ENCODE results near the gene SCN8A. TPM values are rescaled to one million over a fixed set of nuclear protein-coding genes. Genes with fewer than 3 reads are reported as not detected.

The SCN8A gene
- total and polyA plus RNA-seq, 4 donors: 0.06 to 0.77 (median 0.26) TPM

GRCh38 chr12:51774933-51775332 lies 183.9 kb downstream of the SCN8A start:
- H3K4me1 ChIP-seq (ENCODE audit: control insufficient read depth in 5 of 5, insufficient read depth in 5 of 5, low read length in 5 of 5): peaks cover 0 to 3% (median 0%) of the 10 kb centered on the region in 5 donors
- no peak for ATAC-seq (ENCODE audit: insufficient read depth, low FRiP score)
- WGBS, 2 donors: 77 to 92% methylated on average over 2 of the region's 2 CpGs
- no peaks in the 10 kb centered on the region for H3K36me3 ChIP-seq (ENCODE audit: control insufficient read depth in 4 of 4, insufficient read depth in 4 of 4, low read length in 4 of 4)
- H3K9me3 ChIP-seq (ENCODE audit: control insufficient read depth in 4 of 4, insufficient read depth in 3 of 4, low read length in 3 of 4): no peaks in the 10 kb centered on the region
- H3K27me3 ChIP-seq (ENCODE audit: control insufficient read depth in 3 of 3, insufficient read depth in 3 of 3, low read length in 2 of 3): no peaks in the 10 kb centered on the region
- TF ChIP-seq, protein P1, sequence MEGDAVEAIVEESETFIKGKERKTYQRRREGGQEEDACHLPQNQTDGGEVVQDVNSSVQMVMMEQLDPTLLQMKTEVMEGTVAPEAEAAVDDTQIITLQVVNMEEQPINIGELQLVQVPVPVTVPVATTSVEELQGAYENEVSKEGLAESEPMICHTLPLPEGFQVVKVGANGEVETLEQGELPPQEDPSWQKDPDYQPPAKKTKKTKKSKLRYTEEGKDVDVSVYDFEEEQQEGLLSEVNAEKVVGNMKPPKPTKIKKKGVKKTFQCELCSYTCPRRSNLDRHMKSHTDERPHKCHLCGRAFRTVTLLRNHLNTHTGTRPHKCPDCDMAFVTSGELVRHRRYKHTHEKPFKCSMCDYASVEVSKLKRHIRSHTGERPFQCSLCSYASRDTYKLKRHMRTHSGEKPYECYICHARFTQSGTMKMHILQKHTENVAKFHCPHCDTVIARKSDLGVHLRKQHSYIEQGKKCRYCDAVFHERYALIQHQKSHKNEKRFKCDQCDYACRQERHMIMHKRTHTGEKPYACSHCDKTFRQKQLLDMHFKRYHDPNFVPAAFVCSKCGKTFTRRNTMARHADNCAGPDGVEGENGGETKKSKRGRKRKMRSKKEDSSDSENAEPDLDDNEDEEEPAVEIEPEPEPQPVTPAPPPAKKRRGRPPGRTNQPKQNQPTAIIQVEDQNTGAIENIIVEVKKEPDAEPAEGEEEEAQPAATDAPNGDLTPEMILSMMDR (IDR thresholded peaks at IDR 0.05; ENCODE audit: control extremely low read depth, extremely low read depth): no peak
- no peak overlapping the region for H3K4me3 ChIP-seq
- H3K9ac ChIP-seq (ENCODE audit: insufficient read depth in 1 of 2, low read length in 2 of 2): no peak overlapping the region
- no peak overlapping the region for H3K27ac ChIP-seq (ENCODE audit: low read depth in 1 of 2, low read length in 1 of 2)
- DNase-seq: no peak

DNA sequence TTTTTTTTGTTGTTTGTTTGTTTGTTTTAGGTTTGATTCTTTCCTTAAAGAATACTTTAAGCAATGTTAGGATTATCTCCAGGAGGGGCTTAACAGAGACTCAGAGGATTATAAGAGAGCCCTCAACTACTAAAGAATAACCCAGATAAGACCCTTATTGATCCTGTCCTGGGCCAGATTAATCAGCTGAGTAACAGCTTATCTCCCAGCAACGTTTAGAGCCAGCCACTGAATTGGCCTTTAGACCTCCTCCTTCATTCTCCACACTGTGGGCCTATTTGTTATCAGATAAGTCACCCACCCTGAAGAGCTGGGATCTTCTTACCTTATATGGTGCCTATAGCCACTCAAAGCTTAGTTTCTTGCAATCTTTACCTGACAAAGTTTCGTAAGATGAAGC lies 186.4 kb downstream of the SCN8A start:
- ATAC-seq (ENCODE audit: insufficient read depth, low FRiP score) (no peak), DNase-seq (no peak)
- WGBS, 2 donors: 58 to 70% methylated on average over 2 of the region's 2 CpGs
- Histone ChIP-seq H3K4me1 (ENCODE audit: control insufficient read depth in 5 of 5, insufficient read depth in 5 of 5, low read length in 5 of 5) (peaks cover 0 to 2% (median 0%) of the 10 kb centered on the region in 5 donors), H3K9ac (ENCODE audit: insufficient read depth in 1 of 2, low read length in 2 of 2) (no peak overlapping the region), H3K4me3 (no peak overlapping the region), H3K27ac (ENCODE audit: low read depth in 1 of 2, low read length in 1 of 2) (no peak overlapping the region), H3K9me3 (ENCODE audit: control insufficient read depth in 4 of 4, insufficient read depth in 3 of 4, low read length in 3 of 4) (no peaks in the 10 kb centered on the region), H3K36me3 (ENCODE audit: control insufficient read depth in 4 of 4, insufficient read depth in 4 of 4, low read length in 4 of 4) (no peaks in the 10 kb centered on the region), H3K27me3 (ENCODE audit: control insufficient read depth in 3 of 3, insufficient read depth in 3 of 3, low read length in 2 of 3) (no peaks in the 10 kb centered on the region)
- TF ChIP-seq, protein P1 (IDR thresholded peaks at IDR 0.05; ENCODE audit: control extremely low read depth, extremely low read depth): no peak

DNA sequence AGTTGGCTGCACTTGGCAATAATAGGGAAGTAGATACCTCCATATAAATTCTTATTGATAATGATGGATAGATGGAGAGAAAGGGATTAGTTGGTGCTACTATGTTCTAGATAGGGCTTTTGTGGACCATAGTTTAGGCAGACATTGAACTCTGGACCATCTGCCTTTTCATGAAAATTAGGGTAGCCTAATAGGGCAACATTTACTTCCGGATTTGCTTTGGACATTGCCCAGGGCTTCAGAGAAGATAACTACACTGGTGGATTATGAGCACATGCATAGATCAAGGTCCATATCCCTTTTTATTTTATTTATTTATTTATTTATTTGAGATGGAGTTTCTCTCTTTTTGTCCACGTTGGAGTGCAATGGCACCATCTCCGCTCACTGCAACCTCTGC lies 186.9 kb downstream of the SCN8A start:
- no peak for ATAC-seq (ENCODE audit: insufficient read depth, low FRiP score)
- no peak for DNase-seq
- TF ChIP-seq, protein P1 (IDR thresholded peaks at IDR 0.05; ENCODE audit: control extremely low read depth, extremely low read depth): no peak
- H3K27me3 ChIP-seq (ENCODE audit: control insufficient read depth in 3 of 3, insufficient read depth in 3 of 3, low read length in 2 of 3): no peaks in the 10 kb centered on the region
- H3K9ac ChIP-seq (ENCODE audit: insufficient read depth in 1 of 2, low read length in 2 of 2): no peak overlapping the region
- WGBS, 2 donors: 94 to 98% methylated on average over 3 of the region's 3 CpGs
- peaks cover 0 to 2% (median 0%) of the 10 kb centered on the region in 5 donors for H3K4me1 ChIP-seq (ENCODE audit: control insufficient read depth in 5 of 5, insufficient read depth in 5 of 5, low read length in 5 of 5)
- H3K27ac ChIP-seq (ENCODE audit: low read depth in 1 of 2, low read length in 1 of 2): no peak overlapping the region
- H3K36me3 ChIP-seq (ENCODE audit: control insufficient read depth in 4 of 4, insufficient read depth in 4 of 4, low read length in 4 of 4): no peaks in the 10 kb centered on the region
- no peak overlapping the region for H3K4me3 ChIP-seq
- no peaks in the 10 kb centered on the region for H3K9me3 ChIP-seq (ENCODE audit: control insufficient read depth in 4 of 4, insufficient read depth in 3 of 4, low read length in 3 of 4)

- 84 to 85% methylated on average over 5 of the region's 5 CpGs for WGBS, 2 donors
- Histone ChIP-seq H3K27ac (ENCODE audit: low read depth in 1 of 2, low read length in 1 of 2) (no peak overlapping the region), H3K27me3 (ENCODE audit: control insufficient read depth in 3 of 3, insufficient read depth in 3 of 3, low read length in 2 of 3) (no peaks in the 10 kb centered on the region), H3K36me3 (ENCODE audit: control insufficient read depth in 4 of 4, insufficient read depth in 4 of 4, low read length in 4 of 4) (no peaks in the 10 kb centered on the region), H3K9ac (ENCODE audit: insufficient read depth in 1 of 2, low read length in 2 of 2) (no peak overlapping the region), H3K4me3 (no peak overlapping the region), H3K4me1 (ENCODE audit: control insufficient read depth in 5 of 5, insufficient read depth in 5 of 5, low read length in 5 of 5) (peaks cover 0 to 2% (median 0%) of the 10 kb centered on the region in 5 donors), H3K9me3 (ENCODE audit: control insufficient read depth in 4 of 4, insufficient read depth in 3 of 4, low read length in 3 of 4) (no peaks in the 10 kb centered on the region)
- TF ChIP-seq, protein P1 (IDR thresholded peaks at IDR 0.05; ENCODE audit: control extremely low read depth, extremely low read depth): no peak
- DNase-seq (no peak), ATAC-seq (ENCODE audit: insufficient read depth, low FRiP score) (no peak)
Measured at GRCh38 chr12:51779876-51780275, 188.8 kb downstream of the SCN8A start.
